HepG2 (cell line): ENCODE data around the gene ADGRB3. TPM values are rescaled to one million over a fixed set of nuclear protein-coding genes. Genes with fewer than 3 reads are reported as not detected.

ENCODE experiments used
- ATAC-seq: fragments of 200-7000 bp; cut with Tn5 transposase; 3 replicates; pipeline ENCODE4 v1.9.1; 2020; ENCODE audit warnings: mild to moderate bottlenecking, moderate library complexity
- BruUV-seq: library from RNA; stranded (reverse); fragments of 400-500 nt; replicated peaks from 2 replicates; lab custom pipeline; 2021; lab: Mats Ljungman, UMichigan
- CTCF ChIA-PET: fragments of 300-600 bp; formaldehyde crosslinking; extraction: SDS; loops from one replicate; lab custom pipeline; 2021; ENCODE audit warnings: low total read pairs, inconsistent platforms, low intra/inter-chr PET ratio; lab: Yijun Ruan, JAX
- POLR2A ChIA-PET: fragments of 350-600 bp; sonication (Branson Sonifier 250); formaldehyde crosslinking; loops from one replicate; lab custom pipeline; 2020; ENCODE audit warnings: antibody characterized with exemption, inconsistent platforms; lab: Yijun Ruan, JAX
- DNase-seq: peaks from one replicate; pipeline ENCODE4 v3.0.0-alpha.2; 2015; ENCODE audit warnings: low spot score
- FAIRE-seq: peaks from 3 replicates; lab custom pipeline; 2011; peaks lifted over from hg19 to GRCh38; lab: Jason Lieb, UNC
- H2AFZ ChIP-seq: one replicate; pipeline ENCODE4 v1.6.1; 2011; ENCODE audit warnings: low read length, inconsistent platforms
- H3K27ac ChIP-seq: fragments of 300-600 bp; 3 replicates; pipeline ENCODE4 v1.8.0; 2011; ENCODE audit warnings: mixed run types, mild to moderate bottlenecking, mixed read lengths, low read length, inconsistent platforms; ENCODE audit not compliant: insufficient read depth; ENCODE audit errors: extremely low read length
- H3K27me3 ChIP-seq, 2 experiments: fragments of 200-600 bp in 1 of 2; 2 replicates in 1 of 2; 3 replicates in 1 of 2; pipeline versions ENCODE4 v1.6.0 to v1.8.0; 2011; ENCODE audit warnings: low read length in 2 of 2, mild to moderate bottlenecking in 2 of 2, moderate library complexity in 2 of 2, inconsistent platforms in 1 of 2; ENCODE audit not compliant: insufficient read depth in 2 of 2, control insufficient read depth in 1 of 2
- H3K36me3 ChIP-seq, 2 experiments: fragments of 200-600 bp in 1 of 2; replicated peaks in 1 of 2; 2 replicates in 1 of 2; 3 replicates in 1 of 2; pipeline versions ENCODE4 v1.5.1 to v1.8.0; 2011; ENCODE audit warnings: low read length in 2 of 2, inconsistent platforms in 1 of 2; ENCODE audit not compliant: insufficient read depth in 2 of 2, control insufficient read depth in 1 of 2
- H3K4me1 ChIP-seq: 2 replicates; pipeline ENCODE4 v1.5.1; 2012; ENCODE audit warnings: low read length, inconsistent platforms; ENCODE audit not compliant: insufficient read depth
- H3K4me2 ChIP-seq: 2 replicates; pipeline ENCODE4 v1.6.0; 2011; ENCODE audit warnings: low read depth, low read length, inconsistent platforms
- H3K4me3 ChIP-seq, 3 experiments: fragments of 200-600 bp in 1 of 3; sonication (generic), shearing (Covaris generic) in 1 of 3; replicated peaks in 1 of 3; 2 replicates each; pipeline ENCODE4 v1.5.1; 2011 to 2016; ENCODE audit warnings: low read length in 3 of 3, inconsistent platforms in 2 of 3, low read depth in 2 of 3, mild to moderate bottlenecking in 2 of 3, control low read depth in 1 of 3, mixed read lengths in 1 of 3; ENCODE audit not compliant: insufficient read depth in 1 of 3
- H3K79me2 ChIP-seq: one replicate; pipeline ENCODE4 v1.6.1; 2011; ENCODE audit warnings: low read length, inconsistent platforms; ENCODE audit not compliant: insufficient read depth
- H3K9ac ChIP-seq: 2 replicates; pipeline ENCODE4 v1.6.0; 2011; ENCODE audit warnings: mild to moderate bottlenecking, low read depth, low read length, inconsistent platforms; ENCODE audit not compliant: insufficient read depth
- H3K9me3 ChIP-seq: 2 replicates; pipeline ENCODE4 v1.5.1; 2012; ENCODE audit warnings: mild to moderate bottlenecking, low read length
- H4K20me1 ChIP-seq: 2 replicates; pipeline ENCODE4 v1.6.0; 2011; ENCODE audit warnings: inconsistent platforms, mild to moderate bottlenecking, low read length, moderate library complexity; ENCODE audit not compliant: insufficient read depth
- HNRNPK ChIP-seq: fragments of 200-400 bp; formaldehyde crosslinking; IDR thresholded peaks from 2 replicates; pipeline ENCODE4 v1.6.1; 2018; ENCODE audit warnings: low read length, low read depth, moderate library complexity, mild to moderate bottlenecking; ENCODE audit not compliant: poor library complexity, severe bottlenecking
- PCBP1 ChIP-seq: fragments of 200-400 bp; formaldehyde crosslinking; IDR thresholded peaks from 2 replicates; pipeline ENCODE4 v1.6.1; 2017; ENCODE audit warnings: mild to moderate bottlenecking, low read depth, low read length, borderline replicate concordance
- SNRNP70 ChIP-seq: fragments of 200-400 bp; formaldehyde crosslinking; IDR thresholded peaks from 2 replicates; pipeline ENCODE4 v1.6.1; 2017; ENCODE audit warnings: mild to moderate bottlenecking, low read depth, low read length, moderate library complexity
- ZNF317 ChIP-seq: sonication (generic); formaldehyde crosslinking; IDR thresholded peaks from 2 replicates; pipeline ENCODE4 v1.5.0; 2020; ENCODE audit warnings: mild to moderate bottlenecking, missing genetic modification reagents
- ZNF549 ChIP-seq: sonication (generic); formaldehyde crosslinking; IDR thresholded peaks from 2 replicates; pipeline ENCODE4 v1.5.0; 2020; ENCODE audit warnings: missing genetic modification reagents
- ZNF784 ChIP-seq: sonication (generic); formaldehyde crosslinking; IDR thresholded peaks from 2 replicates; pipeline ENCODE4 v1.5.1; 2020; ENCODE audit warnings: missing genetic modification reagents, mild to moderate bottlenecking, borderline replicate concordance
- WGBS: methylation state at CpG from one replicate; pipeline ENCODE4 v1.1.6; 2017; ENCODE audit warnings: low lambda C conversion rate; 5-methylcytosine and 5-hydroxymethylcytosine counted together
- in situ Hi-C: cut with HindIII; loops from 2 replicates; pipeline ENCODE4 v1.10.0; 2017; ENCODE audit warnings: low pct_unique_long_range_greater_than_20kb; ENCODE audit not compliant: extremely low pct_ligation_motif_present
- intact Hi-C: fragments of 100-400 bp; cut with micrococcal nuclease; formaldehyde crosslinking; loops from one replicate; pipeline ENCODE4 v1.10.0; 2022; ENCODE audit not compliant: unreplicated experiment
- polyA plus RNA-seq, 8 experiments: library from polyadenylated mRNA; depleted of rRNA in 3 of 8; stranded (reverse) in 7 of 8; unstranded in 1 of 8; fragments of >200 nt; fragmentation: Illumina TruSeq in 4 of 8; extraction: Trizol in 4 of 8; gene quantifications; 2 replicates each; pipeline versions ENCODE4 v1.2.1 to v1.2.3, GENCODE V29; 2011 to 2016; ENCODE audit warnings: low read depth in 4 of 8, missing spikeins in 1 of 8, mixed read lengths in 1 of 8; ENCODE audit not compliant: insufficient read depth in 1 of 8
- total RNA-seq, 5 experiments: library from RNA; depleted of rRNA; stranded (reverse); fragments of >200 nt; fragmentation: Illumina TruSeq; extraction: Trizol; gene quantifications; 2 replicates each; pipeline ENCODE4 v1.2.3, GENCODE V29; 2016; ENCODE audit warnings: low read depth in 1 of 5

ADGRB3 gene
- total and polyA plus RNA-seq, 2 of the 13 experiments (the other 11 are each of a cell fraction or from before 2014, with no cell fraction given): not detected

- Histone ChIP-seq H3K27me3 (no peaks in the 10 kb centered on the region), H3K79me2 (no peaks in the 10 kb centered on the region), H2AFZ (no peak overlapping the region), H3K27ac (no peak overlapping the region), H3K9me3 (no peaks in the 10 kb centered on the region), H3K4me3 (no peak overlapping the region), H3K36me3 (no peaks in the 10 kb centered on the region), H3K9ac (no peak overlapping the region), H3K4me2 (no peak overlapping the region), H4K20me1 (no peaks in the 10 kb centered on the region), H3K4me1 (no peaks in the 10 kb centered on the region)
- DNase-seq (no peak), FAIRE-seq (no peak), ATAC-seq (no peak)
- TF ChIP-seq ZNF549 (CRISPR knock-in tag): no peak
- no peak for TF ChIP-seq SNRNP70
- no peak for TF ChIP-seq ZNF317 (CRISPR knock-in tag)
- 0 out of 2 replicates have a peak, but pooled peaks have one; percentile 67 for TF ChIP-seq PCBP1
- TF ChIP-seq HNRNPK: peak; percentile 88
- under 1% methylated on average over 3 of the region's 3 CpGs for WGBS
- ChIA-PET POLR2A (no interaction called here), CTCF (no interaction called here)
- no TSS peak for BruUV-seq
- intact Hi-C loops (no loop called here), in situ Hi-C loops (no loop called here)
Measured at GRCh38 chr6:69100772-69101171, 465.7 kb downstream of the ADGRB3 start.

DNA sequence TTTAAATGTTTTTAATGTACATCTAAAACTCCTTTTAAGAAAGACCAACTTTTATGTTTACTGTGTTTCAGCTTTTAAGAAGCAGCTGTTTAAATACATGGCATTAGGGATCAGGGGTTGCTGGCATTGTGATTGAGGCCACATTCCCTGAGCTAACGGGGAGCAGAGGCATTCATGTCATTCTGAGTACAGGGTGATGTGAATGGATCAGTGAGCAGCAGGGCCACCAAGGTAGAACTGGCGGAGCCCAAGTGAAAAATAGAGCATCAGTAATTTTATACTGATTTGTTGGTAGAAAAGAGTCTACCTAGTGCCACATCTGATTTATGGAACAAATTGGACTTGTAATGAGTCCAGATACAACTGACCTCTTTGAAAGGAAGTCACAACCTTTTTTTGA, 467.3 kb downstream of the ADGRB3 start:
- H3K79me2 ChIP-seq: no peaks in the 10 kb centered on the region
- no peak for TF ChIP-seq ZNF784 (CRISPR knock-in tag)
- TF ChIP-seq, all 625 proteins: peak for 0
- ChIA-PET POLR2A (no interaction called here), CTCF (no interaction called here)
- Histone ChIP-seq H3K9me3 (no peaks in the 10 kb centered on the region), H3K27ac (no peak overlapping the region), H2AFZ (no peak overlapping the region), H3K4me3 (no peak overlapping the region), H4K20me1 (no peaks in the 10 kb centered on the region), H3K9ac (no peak overlapping the region), H3K4me2 (no peak overlapping the region), H3K27me3 (no peaks in the 10 kb centered on the region), H3K4me1 (no peaks in the 10 kb centered on the region), H3K36me3 (no peaks in the 10 kb centered on the region)
- FAIRE-seq: no peak
- ATAC-seq: no peak
- in situ Hi-C loops (no loop called here), intact Hi-C loops (no loop called here)
- 0% methylated on average over 2 of the region's 2 CpGs for WGBS
- BruUV-seq: no TSS peak
- DNase-seq: no peak
